GM04503 (cell line): ENCODE results near the gene ADGRV1.
"Not testable (repeated sequence)": the region's sequence is repeated elsewhere in the genome, so short reads cannot be mapped to it uniquely, and the experiment has no call there.

Experiments used
- DNase-seq: peaks from one replicate; pipeline ENCODE4 v3.0.0-alpha.2; 2012; ENCODE audit warnings: low read depth

ADGRV1 gene

DNA sequence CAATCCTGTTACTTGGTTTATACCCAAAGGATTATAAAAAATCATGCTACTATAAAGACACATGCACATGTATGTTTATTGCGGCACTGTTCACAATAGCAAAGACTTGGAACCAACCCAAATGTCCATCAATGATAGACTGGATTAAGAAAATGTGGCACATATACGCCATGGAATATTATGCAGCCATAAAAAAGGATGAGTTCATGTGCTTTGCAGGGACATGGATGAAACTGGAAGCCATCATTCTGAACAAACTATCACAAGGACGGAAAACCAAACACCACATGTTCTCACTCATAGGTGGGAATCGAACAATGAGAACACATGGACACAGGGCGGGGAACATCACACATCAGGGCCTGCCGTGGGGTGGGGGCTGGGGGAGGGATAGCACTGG is 34.5 kb downstream of the ADGRV1 start:
- not testable (repeated sequence) for DNase-seq

GRCh38 chr5:90595766-90596165 is 37.2 kb downstream of the ADGRV1 start:
- not testable (repeated sequence) for DNase-seq

DNA sequence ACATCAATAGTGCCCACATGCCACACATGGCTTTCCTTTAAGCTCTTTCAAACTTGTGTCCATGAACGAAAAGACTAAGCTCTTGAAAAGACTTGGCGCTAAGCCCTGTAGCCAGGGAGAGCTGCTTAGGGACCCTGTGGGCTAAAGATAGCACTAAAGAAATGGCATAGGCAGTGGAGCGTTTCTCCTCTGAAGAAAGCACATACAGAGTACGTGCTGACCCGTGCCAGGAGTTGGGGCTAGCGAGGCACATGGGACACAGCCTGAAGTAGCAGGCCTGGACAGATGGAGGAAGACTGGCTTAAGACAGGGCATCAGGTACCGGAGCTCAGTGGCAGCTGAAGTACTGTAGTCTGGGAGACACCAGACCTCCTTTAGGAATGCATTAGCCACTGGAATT is 39.7 kb downstream of the ADGRV1 start:
- DNase-seq, result no peak

DNA sequence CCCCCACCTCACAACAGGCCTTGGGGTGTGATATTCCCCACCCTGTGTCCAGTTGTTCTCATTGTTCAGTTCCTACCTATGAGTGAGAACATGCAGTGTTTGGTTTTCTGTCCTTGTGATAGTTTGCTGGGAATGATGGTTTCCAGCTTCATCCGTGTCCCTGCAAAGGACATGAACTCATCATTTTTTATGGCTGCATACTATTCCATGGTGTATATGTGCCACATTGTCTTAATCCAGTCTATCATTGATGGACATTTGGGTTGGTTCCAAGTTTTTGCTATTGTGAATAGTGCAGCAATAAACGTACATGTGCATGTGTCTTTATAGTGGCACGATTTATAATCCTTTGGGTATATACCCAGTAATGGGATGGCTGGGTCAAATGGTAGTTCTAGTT is 41.7 kb downstream of the ADGRV1 start:
- DNase-seq, result not testable (repeated sequence)

DNA sequence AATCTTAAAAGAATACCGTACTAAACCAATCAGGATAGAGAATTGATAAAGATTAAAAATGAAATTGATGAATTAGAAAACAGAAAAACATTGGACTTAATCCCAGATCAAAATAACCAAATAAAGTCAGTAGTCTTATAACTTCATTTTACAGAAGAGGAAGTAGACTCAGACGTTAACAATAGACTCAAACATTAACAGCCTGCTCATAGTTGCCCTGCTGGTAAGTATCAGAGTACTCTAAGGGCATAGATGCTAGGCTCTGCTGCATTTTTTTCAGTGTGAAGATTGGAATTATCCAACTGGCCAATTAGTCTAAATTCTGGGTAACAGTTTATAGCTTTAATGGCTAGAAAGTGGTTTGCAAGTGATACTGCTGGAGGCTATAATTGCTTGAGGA is 42.9 kb downstream of the ADGRV1 start:
- DNase-seq, result no peak

DNA sequence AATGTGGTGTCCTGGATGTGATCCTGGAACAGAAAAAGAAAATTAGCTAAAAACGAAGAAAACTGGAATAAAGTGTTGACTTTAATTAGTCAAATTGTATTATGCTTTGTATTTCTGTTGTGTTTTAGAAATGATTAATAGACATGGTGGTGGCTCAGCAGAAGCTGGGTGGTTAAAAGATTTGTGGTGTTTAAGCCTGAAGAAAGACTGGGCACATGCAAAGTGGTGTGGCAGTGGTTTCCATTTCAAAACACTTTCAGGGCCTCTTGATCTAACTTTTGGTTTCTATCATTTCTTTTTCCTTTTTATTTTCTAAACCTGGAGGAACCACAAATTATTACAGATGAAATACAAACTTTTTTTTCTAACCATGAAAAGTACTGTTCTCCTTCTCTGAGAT is 44.1 kb downstream of the ADGRV1 start:
- DNase-seq, result no peak

GRCh38 chr5:90606539-90606938 is 47.9 kb downstream of the ADGRV1 start:
- no peak for DNase-seq

GRCh38 chr5:90612919-90613318 is 54.3 kb downstream of the ADGRV1 start:
- DNase-seq, result no peak

DNA sequence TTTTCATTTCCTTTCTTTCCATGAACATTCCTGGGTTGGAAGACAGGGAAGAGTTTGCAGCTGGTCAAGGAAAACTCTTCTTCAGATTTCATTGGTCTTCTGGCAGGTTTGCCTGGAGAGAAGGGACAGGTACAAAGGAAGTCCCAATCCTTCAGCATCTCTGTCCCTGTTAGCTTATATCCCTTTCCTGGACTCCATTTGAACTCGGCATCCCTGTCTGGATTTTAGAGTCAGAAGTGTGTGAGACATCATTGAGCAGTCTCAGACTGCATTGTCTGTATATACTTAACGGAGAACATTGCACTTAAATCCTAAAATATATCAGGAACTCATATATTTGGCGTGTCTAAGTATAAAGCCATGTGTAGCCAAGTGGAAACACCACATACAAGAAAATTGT is 54.9 kb downstream of the ADGRV1 start:
- DNase-seq, result no peak

DNA sequence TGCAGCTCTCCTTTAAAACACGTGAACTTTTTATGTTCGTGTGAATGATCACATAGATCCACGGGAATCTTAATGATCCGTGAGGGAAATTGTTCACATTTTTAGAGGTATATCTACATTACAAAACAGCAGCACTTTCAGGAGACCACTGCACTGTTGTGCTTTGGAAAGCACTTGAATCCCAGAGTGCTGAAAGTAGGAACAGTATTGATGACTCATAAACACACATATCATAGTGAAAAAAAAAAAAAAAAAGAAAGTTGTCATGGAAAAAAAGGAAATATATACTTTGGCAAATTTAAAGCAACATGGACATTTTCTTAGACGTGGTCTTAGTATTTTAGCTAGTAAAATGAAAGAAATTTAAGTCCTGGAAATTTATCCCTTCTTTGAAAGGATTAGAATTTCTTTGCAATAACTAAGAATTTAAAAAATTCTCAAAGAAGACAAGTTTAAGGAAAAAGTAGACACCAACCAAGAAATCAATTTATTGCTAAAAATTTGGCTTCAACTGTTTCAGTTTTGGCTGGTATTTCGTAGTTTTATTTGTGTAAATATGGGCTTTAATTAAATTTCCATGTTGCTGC is 55.4 kb downstream of the ADGRV1 start:
- DNase-seq, result no peak

- no peak for DNase-seq
Observed at GRCh38 chr5:90615355-90615754, 56.8 kb downstream of the ADGRV1 start.

- DNase-seq, result no peak
Observed at GRCh38 chr5:90618071-90618470, 59.5 kb downstream of the ADGRV1 start.

GRCh38 chr5:90619762-90620161 is 61.2 kb downstream of the ADGRV1 start:
- DNase-seq, result not testable (repeated sequence)

DNA sequence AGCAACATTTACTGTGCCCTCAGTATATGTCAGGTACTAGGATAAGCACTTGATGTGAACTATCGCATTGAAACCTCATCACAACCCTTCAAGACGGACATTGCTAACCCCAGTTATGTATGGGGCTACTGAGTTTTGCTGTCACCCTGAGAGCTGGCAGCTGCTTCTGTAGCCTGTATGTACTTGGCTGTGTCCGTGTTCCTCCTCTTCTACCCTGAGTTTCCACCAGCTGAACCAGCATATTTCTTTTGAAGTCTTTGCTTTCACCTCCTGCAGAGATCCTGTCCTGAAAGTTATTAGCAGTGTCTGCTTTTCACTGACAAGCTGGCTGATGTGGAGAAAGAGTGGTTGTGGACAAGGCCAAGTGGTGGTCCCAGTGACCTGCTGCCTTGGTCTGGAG is 63.3 kb downstream of the ADGRV1 start:
- DNase-seq, result no peak

GRCh38 chr5:90626493-90626892 is 67.9 kb downstream of the ADGRV1 start:
- no peak for DNase-seq

DNA sequence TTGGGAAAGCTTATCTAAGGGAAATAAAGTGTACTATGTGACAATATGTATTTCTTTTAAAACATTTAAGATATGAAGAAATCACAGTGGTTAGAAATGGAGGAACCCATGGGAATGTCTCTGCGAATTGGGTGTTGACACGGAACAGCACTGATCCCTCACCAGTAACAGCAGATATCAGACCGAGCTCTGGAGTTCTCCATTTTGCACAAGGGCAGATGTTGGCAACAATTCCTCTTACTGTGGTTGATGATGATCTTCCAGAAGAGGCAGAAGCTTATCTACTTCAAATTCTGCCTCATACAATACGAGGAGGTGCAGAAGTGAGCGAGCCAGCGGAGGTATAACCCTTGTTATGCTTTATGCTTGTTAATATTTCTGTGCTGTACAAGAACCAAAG is 69.9 kb downstream of the ADGRV1 start:
- no peak for DNase-seq

- DNase-seq, result no peak
Observed at GRCh38 chr5:90632791-90633190, 74.2 kb downstream of the ADGRV1 start.

- DNase-seq, result no peak
Observed at GRCh38 chr5:90636948-90637347, 78.4 kb downstream of the ADGRV1 start.

DNA sequence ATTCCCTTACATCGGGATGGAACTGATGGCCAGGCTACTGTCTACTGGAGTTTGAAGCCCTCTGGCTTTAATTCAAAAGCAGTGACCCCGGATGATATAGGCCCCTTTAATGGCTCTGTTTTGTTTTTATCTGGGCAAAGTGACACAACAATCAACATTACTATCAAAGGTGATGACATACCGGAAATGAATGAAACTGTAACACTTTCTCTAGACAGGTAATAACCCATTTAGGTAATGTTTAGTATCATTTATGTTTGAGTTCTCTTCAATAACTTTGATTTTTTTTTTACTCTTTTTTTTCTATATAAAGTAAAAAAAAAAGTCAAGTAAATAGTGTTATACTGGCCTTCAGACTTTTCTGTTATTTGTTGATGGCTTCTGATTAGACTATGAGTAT is 79.1 kb downstream of the ADGRV1 start:
- no peak for DNase-seq

DNA sequence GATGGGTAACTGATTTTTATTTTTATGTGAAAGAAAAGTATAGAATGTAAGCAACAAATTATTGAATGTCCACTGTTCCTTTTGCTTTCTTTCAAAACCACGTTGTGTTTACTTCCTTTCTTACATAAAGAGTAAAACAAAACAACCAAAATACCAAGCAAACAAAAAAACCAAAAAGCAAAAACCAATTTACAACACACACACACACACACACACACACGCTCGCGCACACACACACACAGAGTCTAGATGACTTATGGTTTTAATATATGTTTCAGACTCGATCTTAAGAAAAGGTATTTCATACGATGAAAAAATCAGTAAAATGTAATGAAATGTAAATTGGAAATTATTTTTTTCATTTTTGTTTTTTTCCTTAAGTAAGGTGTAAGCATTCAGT is 80.3 kb downstream of the ADGRV1 start:
- no peak for DNase-seq

DNA sequence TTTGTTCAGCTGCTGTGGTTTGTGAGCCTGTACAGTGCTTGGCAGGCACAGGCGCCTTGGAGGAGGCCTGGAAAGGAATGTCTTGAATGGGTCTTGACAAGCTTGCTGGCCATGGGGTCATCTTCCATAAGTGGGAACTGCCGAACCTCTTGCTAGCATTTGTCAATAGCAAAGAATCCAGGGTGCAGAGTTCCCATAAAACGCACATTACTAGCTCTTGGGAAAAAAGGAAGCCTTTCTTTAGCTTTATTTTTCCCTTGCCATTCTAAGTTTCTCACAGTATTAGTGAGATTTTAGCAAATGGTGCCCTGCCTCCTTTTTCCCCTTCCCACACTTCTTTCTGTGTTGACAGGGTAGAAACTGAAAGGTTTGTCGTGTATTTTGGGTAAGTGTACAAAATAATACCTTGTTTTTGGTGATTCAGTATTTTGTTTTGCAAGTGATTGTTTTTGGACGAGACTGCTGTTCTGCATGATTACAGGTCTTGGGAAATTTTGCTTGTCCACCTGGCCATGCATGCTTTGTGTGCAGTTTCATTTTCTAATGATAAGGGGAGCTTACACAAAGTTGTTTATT is 82.0 kb downstream of the ADGRV1 start:
- DNase-seq, result no peak

GRCh38 chr5:90641528-90641927 is 82.9 kb downstream of the ADGRV1 start:
- no peak for DNase-seq

DNA sequence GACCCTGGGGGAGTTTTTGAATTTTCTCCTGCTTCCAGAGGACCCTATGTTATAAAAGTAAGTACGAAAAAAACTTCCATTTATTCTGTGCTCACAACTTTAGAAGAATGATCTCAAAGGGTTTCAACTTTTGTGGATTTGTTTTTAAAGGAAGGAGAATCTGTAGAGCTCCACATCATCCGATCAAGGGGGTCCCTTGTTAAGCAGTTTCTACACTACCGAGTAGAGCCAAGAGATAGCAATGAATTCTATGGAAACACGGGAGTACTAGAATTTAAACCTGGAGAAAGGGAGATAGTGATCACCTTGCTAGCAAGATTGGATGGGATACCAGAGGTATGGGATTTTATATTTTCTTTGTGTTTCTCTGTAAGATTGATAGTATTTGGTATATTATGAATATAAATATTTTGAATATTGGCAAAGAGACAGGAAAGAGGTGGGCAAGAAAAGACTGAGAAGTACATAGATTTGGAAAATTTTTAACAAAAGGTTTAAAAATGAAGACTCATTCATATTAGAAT is 84.2 kb downstream of the ADGRV1 start:
- DNase-seq, result no peak

- DNase-seq, result no peak
Observed at GRCh38 chr5:90644132-90644531, 85.5 kb downstream of the ADGRV1 start.
